ENCODE results near the gene EVL.

GRCh38 chr14:100085462-100085861 is 20.2 kb downstream of the EVL start:
- TF ChIP-seq CTCF (conservative IDR thresholded peaks at IDR 0.05) (no peak), ZFX (IDR thresholded peaks at IDR 0.05) (no peak)

All from C4-2B (cell line).